Liver (tissue), 9 donors: Measurements from ENCODE around the gene COL8A2. TPM values are rescaled to one million over a fixed set of nuclear protein-coding genes. Genes with fewer than 3 reads are reported as not detected.

Experiments
- DNase-seq: peaks from one replicate; pipeline ENCODE4 v3.0.0-alpha.2; 2017; ENCODE audit warnings: low spot score
- H3K27ac ChIP-seq, 2 donors: one replicate each; pipeline ENCODE4 v1.7.0; 2013; ENCODE audit warnings: inconsistent platforms in 2 of 2, low read length in 2 of 2, control low read depth in 1 of 2, low read depth in 1 of 2, mild to moderate bottlenecking in 1 of 2
- H3K27me3 ChIP-seq, 4 donors: one replicate each; pipeline versions ENCODE4 v1.6.1 to v1.7.0; 2013; ENCODE audit warnings: low read length in 3 of 4, inconsistent platforms in 1 of 4, mild to moderate bottlenecking in 1 of 4, moderate library complexity in 1 of 4; ENCODE audit not compliant: control insufficient read depth in 4 of 4, insufficient read depth in 4 of 4
- H3K36me3 ChIP-seq, 4 donors: one replicate each; pipeline versions ENCODE4 v1.6.1 to v1.7.0; 2013; ENCODE audit warnings: low read length in 3 of 4, mild to moderate bottlenecking in 3 of 4, low read depth in 1 of 4, moderate library complexity in 1 of 4; ENCODE audit not compliant: control insufficient read depth in 4 of 4, insufficient read depth in 3 of 4
- H3K4me1 ChIP-seq, 4 donors: one replicate each; pipeline versions ENCODE4 v1.6.1 to v1.7.0; 2013; ENCODE audit warnings: low read length in 3 of 4, mild to moderate bottlenecking in 3 of 4, moderate library complexity in 1 of 4; ENCODE audit not compliant: control insufficient read depth in 4 of 4, insufficient read depth in 4 of 4
- H3K4me3 ChIP-seq, 3 donors: one replicate each; pipeline versions ENCODE4 v1.6.1 to v1.7.0; 2013; ENCODE audit warnings: low read length in 3 of 3, control low read depth in 1 of 3, low read depth in 1 of 3, mild to moderate bottlenecking in 1 of 3
- H3K9ac ChIP-seq, 2 donors: one replicate each; pipeline ENCODE4 v1.7.0; 2013; ENCODE audit warnings: low read length in 2 of 2, mild to moderate bottlenecking in 2 of 2, moderate library complexity in 2 of 2, control low read depth in 1 of 2, low read depth in 1 of 2
- H3K9me3 ChIP-seq, 4 donors: one replicate each; pipeline versions ENCODE4 v1.6.1 to v1.7.0; 2013; ENCODE audit warnings: low read length in 3 of 4; ENCODE audit not compliant: control insufficient read depth in 4 of 4
- ATF3 ChIP-seq: IDR thresholded peaks from 2 replicates; pipeline ENCODE4 v1.6.1; 2016; ENCODE audit warnings: antibody characterized with exemption
- CTCF ChIP-seq: fragments of 150-350 bp; IDR thresholded peaks from 2 replicates; pipeline ENCODE4 v1.5.1; 2017; ENCODE audit warnings: improper control_type of control experiment, low read depth, low read length; ENCODE audit not compliant: missing input control
- EGR1 ChIP-seq, 2 donors: IDR thresholded peaks; 2 replicates each; pipeline ENCODE4 v1.6.1; 2016 to 2018; ENCODE audit warnings: antibody characterized with exemption in 2 of 2, low read depth in 2 of 2
- FOXA1 ChIP-seq: IDR thresholded peaks from 2 replicates; pipeline ENCODE4 v1.6.1; 2016; ENCODE audit warnings: antibody characterized with exemption
- HNF4A ChIP-seq, 2 donors: conservative IDR thresholded peaks; 2 replicates each; pipeline ENCODE4 v1.6.1; 2016; ENCODE audit warnings: antibody characterized with exemption in 2 of 2, mild to moderate bottlenecking in 2 of 2
- HNF4G ChIP-seq: IDR thresholded peaks from 2 replicates; pipeline ENCODE4 v1.6.1; 2016; ENCODE audit warnings: antibody characterized with exemption
- JUND ChIP-seq, 2 donors: IDR thresholded peaks; 2 replicates each; pipeline ENCODE4 v1.6.1; 2016; ENCODE audit warnings: antibody characterized with exemption in 2 of 2
- MAX ChIP-seq: IDR thresholded peaks from 2 replicates; pipeline ENCODE4 v1.6.1; 2016; ENCODE audit warnings: antibody characterized with exemption
- NR2F2 ChIP-seq: IDR thresholded peaks from 2 replicates; pipeline ENCODE4 v1.6.1; 2016; ENCODE audit warnings: antibody characterized with exemption
- RAD21 ChIP-seq, 2 donors: IDR thresholded peaks; 2 replicates each; pipeline ENCODE4 v1.6.1; 2016; ENCODE audit warnings: antibody characterized with exemption in 2 of 2, mild to moderate bottlenecking in 2 of 2
- REST ChIP-seq: IDR thresholded peaks from 2 replicates; pipeline ENCODE4 v1.6.1; 2016; ENCODE audit warnings: antibody characterized with exemption, mild to moderate bottlenecking
- RXRA ChIP-seq, 2 donors: IDR thresholded peaks; 2 replicates each; pipeline ENCODE4 v1.6.1; 2017 to 2018; ENCODE audit warnings: antibody characterized with exemption in 2 of 2, mild to moderate bottlenecking in 1 of 2
- SP1 ChIP-seq: IDR thresholded peaks from 2 replicates; pipeline ENCODE4 v1.6.1; 2018; ENCODE audit warnings: antibody characterized with exemption, mild to moderate bottlenecking
- YY1 ChIP-seq: IDR thresholded peaks from 2 replicates; pipeline ENCODE4 v1.6.1; 2016; ENCODE audit warnings: antibody characterized with exemption, mild to moderate bottlenecking
- ZBTB33 ChIP-seq: IDR thresholded peaks from 2 replicates; pipeline ENCODE4 v1.6.1; 2016; ENCODE audit warnings: antibody characterized with exemption
- WGBS: extraction: QIAGEN DNeasy Blood & Tissue Kit; methylation state at CpG from one replicate; pipeline ENCODE4 v1.1.7; 2013; 5-methylcytosine and 5-hydroxymethylcytosine counted together
- polyA plus RNA-seq, 2 donors: library from polyadenylated mRNA; stranded (reverse) in 1 of 2; unstranded in 1 of 2; fragments of 200-250 nt in 1 of 2; fragments of >200 nt in 1 of 2; fragmentation: Nextera tagmentation in 1 of 2; extraction: Ambion mirVana in 1 of 2; gene quantifications; one replicate each; pipeline versions ENCODE4 v1.2.1 to v1.2.3, GENCODE V29; 2013 to 2015
- total RNA-seq, 2 donors: library from RNA; depleted of rRNA; stranded (reverse); fragments of >200 nt; gene quantifications; one replicate each; pipeline ENCODE4 v1.2.3, GENCODE V29; 2014
- donor health status: healthy.
- donor health status: healthy.
- donor health status: healthy.
- donor health status: healthy.
- donor health status: healthy.

Gene COL8A2
- total and polyA plus RNA-seq, 4 donors: 0.04 to 0.47 (median 0.35) TPM

GRCh38 chr1:36144413-36144812 lies 19.4 kb upstream of the COL8A2 start:
- WGBS: 94% methylated on average over 2 of the region's 2 CpGs
- peaks cover 0 to 9% (median 6%) of the 10 kb centered on the region in 4 donors for H3K36me3 ChIP-seq
- TF ChIP-seq ZBTB33: no peak
- H3K9ac ChIP-seq: no peak overlapping the region
- H3K4me3 ChIP-seq: no peak overlapping the region
- no peaks in the 10 kb centered on the region for H3K27me3 ChIP-seq
- no peak for DNase-seq
- H3K27ac ChIP-seq: no peak overlapping the region
- peaks cover 3 to 15% (median 10%) of the 10 kb centered on the region in 4 donors for H3K4me1 ChIP-seq
- no peaks in the 10 kb centered on the region for H3K9me3 ChIP-seq

- no peak overlapping the region for H3K4me3 ChIP-seq
- no peak overlapping the region for H3K27ac ChIP-seq
- peaks cover 2 to 10% (median 6%) of the 10 kb centered on the region in 4 donors for H3K4me1 ChIP-seq
- H3K9me3 ChIP-seq: no peaks in the 10 kb centered on the region
- TF ChIP-seq ZBTB33 (no peak), RAD21 (IDR thresholded peaks at IDR 0.05) (no peak), ATF3 (no peak), CTCF (no peak), SP1 (no peak), RXRA (IDR thresholded peaks at IDR 0.05) (no peak), FOXA1 (no peak), HNF4G (no peak), MAX (no peak), EGR1 (IDR thresholded peaks at IDR 0.05; ENCODE audit: low read depth in 2 of 2) (no peak), REST (no peak), NR2F2 (no peak), HNF4A (conservative IDR thresholded peaks at IDR 0.05) (no peak), YY1 (no peak), JUND (IDR thresholded peaks at IDR 0.05) (no peak)
- H3K9ac ChIP-seq: no peak overlapping the region
- 93% methylated on average over 4 of the region's 4 CpGs for WGBS
- no peaks in the 10 kb centered on the region for H3K27me3 ChIP-seq
- DNase-seq: no peak
- H3K36me3 ChIP-seq: peaks cover 0 to 12% (median 9%) of the 10 kb centered on the region in 4 donors
Observed at GRCh38 chr1:36143424-36143823, 18.4 kb upstream of the COL8A2 start.
